Measurements from ENCODE around the gene SVOPL.

The SVOPL gene

DNA sequence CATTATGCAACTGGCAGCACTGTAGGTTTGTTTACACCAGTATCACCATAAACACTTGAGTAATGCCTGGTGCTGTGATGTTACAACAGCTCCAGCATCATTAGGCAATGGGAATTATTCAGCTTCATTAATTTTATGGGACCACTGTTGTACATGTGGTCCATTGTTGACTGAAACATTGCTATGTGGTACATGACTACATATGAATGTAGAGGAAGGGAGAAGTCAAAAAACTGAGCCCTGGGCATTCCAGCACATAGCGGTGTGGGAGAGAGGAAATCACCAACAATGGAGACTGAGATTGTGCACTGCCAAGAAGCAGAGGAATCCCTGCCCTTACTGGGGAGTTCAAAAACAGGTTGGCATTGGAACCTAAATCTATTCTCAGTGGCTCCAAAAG, 152.1 kb downstream of the SVOPL start:
- Mint-ChIP-seq H3K27ac (no peak overlapping the region), H3K4me1 (no peaks in the 10 kb centered on the region), H3K9me3 (peaks cover 9% of the 10 kb centered on the region), H3K4me3 (no peak overlapping the region), H3K36me3 (peaks cover 60% of the 10 kb centered on the region)
- ATAC-seq (no peak), DNase-seq (ENCODE audit: low spot score in 2 of 2) (no peak)

DNA sequence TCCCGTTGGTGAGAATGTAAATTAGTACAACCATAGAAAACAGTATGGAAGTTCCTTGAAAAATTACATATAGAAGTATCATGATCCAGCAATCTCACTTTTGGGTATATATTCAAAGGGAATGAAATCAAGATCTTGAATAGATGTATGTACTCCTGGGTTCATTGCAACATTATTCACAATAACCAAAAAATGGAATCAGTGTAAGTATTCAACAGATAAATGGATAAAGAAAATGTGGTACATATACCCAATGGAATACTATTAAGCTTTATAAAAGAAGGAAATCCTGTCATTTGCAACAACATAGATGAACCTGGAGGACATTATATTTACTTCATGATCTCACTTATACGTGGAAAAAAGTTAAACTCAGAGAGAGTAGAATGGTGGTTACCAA, 154.3 kb downstream of the SVOPL start:
- H3K27ac Mint-ChIP-seq: no peak overlapping the region
- no peak for DNase-seq (ENCODE audit: low spot score in 2 of 2)
- ATAC-seq: no peak
- H3K9me3 Mint-ChIP-seq: peaks cover 9% of the 10 kb centered on the region
- peaks cover 42% of the 10 kb centered on the region for H3K36me3 Mint-ChIP-seq
- no peak overlapping the region for H3K4me3 Mint-ChIP-seq
- H3K4me1 Mint-ChIP-seq: peaks cover 6% of the 10 kb centered on the region

DNA sequence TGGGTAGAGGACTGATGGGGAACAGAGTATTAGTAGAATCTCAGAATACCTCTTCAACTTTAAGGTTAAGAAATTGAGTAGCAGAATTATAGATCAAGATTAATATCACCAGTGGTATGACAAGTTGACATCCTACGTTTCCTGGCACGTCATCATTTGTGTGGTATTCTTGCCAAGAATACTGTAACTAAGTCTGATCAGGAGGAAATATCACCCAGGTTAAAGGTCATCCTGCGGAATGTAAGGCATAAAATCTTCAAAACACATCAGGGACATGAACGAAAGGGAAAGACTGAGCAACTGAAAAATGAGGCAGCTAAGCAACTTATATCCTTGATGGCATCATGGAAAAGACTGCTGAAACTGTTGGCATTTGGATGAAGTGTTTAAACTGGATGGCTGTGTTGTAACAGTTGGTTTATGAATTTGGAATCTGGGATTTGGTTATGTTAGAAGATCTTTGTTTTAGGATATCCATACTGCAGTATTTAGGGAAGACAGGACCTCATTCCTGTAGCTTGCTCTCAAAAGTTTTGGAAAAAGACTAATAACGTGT, 155.0 kb downstream of the SVOPL start:
- Mint-ChIP-seq H3K4me1 (peaks cover 9% of the 10 kb centered on the region), H3K36me3 (peaks cover 35% of the 10 kb centered on the region), H3K27ac (no peak overlapping the region), H3K4me3 (no peak overlapping the region), H3K9me3 (peaks cover 9% of the 10 kb centered on the region)
- ATAC-seq (no peak), DNase-seq (ENCODE audit: low spot score in 2 of 2) (no peak)

DNA sequence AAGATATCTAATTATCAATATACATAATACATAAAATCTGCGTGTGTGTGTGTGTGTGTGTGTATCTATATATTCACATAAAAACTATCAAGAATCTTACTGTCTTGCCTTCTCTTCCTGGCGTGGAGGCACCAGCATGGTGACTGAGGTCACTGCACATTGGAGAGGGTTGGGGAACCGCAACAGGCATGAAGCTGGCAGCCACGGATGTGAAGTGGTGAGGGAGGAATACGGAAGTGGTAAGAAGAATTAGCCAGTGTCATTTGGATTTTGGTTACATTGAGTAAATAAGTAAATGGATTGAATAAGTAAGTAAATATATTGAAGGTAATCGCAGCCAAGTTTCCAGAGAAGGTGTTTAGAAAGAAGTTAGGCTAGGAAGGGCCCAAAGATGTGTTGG, 156.0 kb downstream of the SVOPL start:
- peaks cover 9% of the 10 kb centered on the region for H3K9me3 Mint-ChIP-seq
- H3K4me3 Mint-ChIP-seq: no peak overlapping the region
- ATAC-seq (no peak), DNase-seq (ENCODE audit: low spot score in 2 of 2) (no peak)
- peaks cover 39% of the 10 kb centered on the region for H3K36me3 Mint-ChIP-seq
- peaks cover 9% of the 10 kb centered on the region for H3K4me1 Mint-ChIP-seq
- H3K27ac Mint-ChIP-seq: no peak overlapping the region
